H1 (cell line): ENCODE measurements around the gene HYLS1. TPM values are rescaled to one million over a fixed set of nuclear protein-coding genes. Genes with fewer than 3 reads are reported as not detected.

Source experiments
- CTCF ChIA-PET: fragments of 300-600 bp; sonication (Branson Sonifier 250); formaldehyde crosslinking; loops from one replicate; lab custom pipeline; 2021; ENCODE audit not compliant: partially characterized antibody; lab: Charles Lee
- POLR2A ChIA-PET: fragments of 300-600 bp; sonication (Branson Sonifier 250); formaldehyde crosslinking; loops from one replicate; lab custom pipeline; 2021; ENCODE audit warnings: inconsistent platforms; ENCODE audit not compliant: partially characterized antibody; lab: Charles Lee
- DNase-seq, 2 experiments: peaks; one replicate each; pipeline versions ENCODE4 v3.0.0 to v3.0.0-alpha.2; 2010 to 2022; ENCODE audit warnings: low spot score in 2 of 2, low read depth in 1 of 2, mixed read lengths in 1 of 2
- FAIRE-seq: peaks from 2 replicates; lab custom pipeline; 2011; peaks lifted over from hg19 to GRCh38; lab: Jason Lieb, UNC
- H2AFZ ChIP-seq: 2 replicates; pipeline ENCODE4 v1.8.1; 2012; ENCODE audit warnings: low read length, inconsistent platforms
- H2AK5ac ChIP-seq: 2 replicates; pipeline ENCODE4 v1.6.1; 2013; ENCODE audit warnings: low read depth, low read length
- H2BK120ac ChIP-seq: replicated peaks from 2 replicates; pipeline ENCODE3; 2013; ENCODE audit warnings: low read depth, low read length, inconsistent platforms
- H2BK12ac ChIP-seq: 2 replicates; pipeline ENCODE4 v1.6.1; 2013; ENCODE audit warnings: low read depth, low read length
- H2BK15ac ChIP-seq: 2 replicates; pipeline ENCODE4 v1.6.1; 2013; ENCODE audit warnings: low read length
- H2BK20ac ChIP-seq: 2 replicates; pipeline ENCODE4 v1.6.1; 2013; ENCODE audit warnings: low read length
- H2BK5ac ChIP-seq: 2 replicates; pipeline ENCODE4 v1.6.1; 2013; ENCODE audit warnings: low read depth, low read length
- H3K14ac ChIP-seq: 2 replicates; pipeline ENCODE4 v1.6.1; 2013; ENCODE audit warnings: inconsistent platforms; ENCODE audit not compliant: insufficient read length
- H3K18ac ChIP-seq: 2 replicates; pipeline ENCODE4 v1.6.1; 2013; ENCODE audit warnings: low read length; ENCODE audit errors: extremely low read depth
- H3K23ac ChIP-seq: 2 replicates; pipeline ENCODE4 v1.6.1; 2013; ENCODE audit warnings: inconsistent platforms; ENCODE audit not compliant: insufficient read length
- H3K23me2 ChIP-seq: 2 replicates; pipeline ENCODE4 v1.6.1; 2013; ENCODE audit warnings: low read depth, low read length
- H3K27ac ChIP-seq: 2 replicates; pipeline ENCODE4 v1.6.1; 2011; ENCODE audit warnings: low read depth, low read length, inconsistent platforms
- H3K27me3 ChIP-seq, 4 experiments: replicated peaks in 1 of 4; 1 replicate in 1 of 4; 2 replicates in 3 of 4; pipeline versions ENCODE4 v1.6.1 to v1.8.1; 2011 to 2013; ENCODE audit warnings: low read length in 3 of 4, mild to moderate bottlenecking in 3 of 4, inconsistent platforms in 2 of 4, mixed read lengths in 2 of 4, moderate library complexity in 1 of 4; ENCODE audit not compliant: control insufficient read depth in 3 of 4, insufficient read depth in 3 of 4; ENCODE audit errors: extremely low read depth in 1 of 4
- H3K36me3 ChIP-seq, 4 experiments: 2 replicates each; pipeline versions ENCODE4 v1.6.1 to v1.8.1; 2011 to 2013; ENCODE audit warnings: mild to moderate bottlenecking in 4 of 4, low read length in 3 of 4, moderate library complexity in 2 of 4, control low read depth in 1 of 4, inconsistent platforms in 1 of 4; ENCODE audit not compliant: insufficient read depth in 4 of 4, control insufficient read depth in 2 of 4
- H3K4ac ChIP-seq: replicated peaks from 2 replicates; pipeline ENCODE3; 2013; ENCODE audit warnings: low read length, low read depth, mixed read lengths, inconsistent platforms; ENCODE audit not compliant: insufficient read length
- H3K4me1 ChIP-seq, 4 experiments: replicated peaks in 1 of 4; 1 replicate in 1 of 4; 2 replicates in 3 of 4; pipeline versions ENCODE4 v1.6.1 to v1.8.1; 2011 to 2013; ENCODE audit warnings: low read length in 3 of 4, inconsistent platforms in 2 of 4, mixed read lengths in 1 of 4; ENCODE audit not compliant: insufficient read depth in 4 of 4, control insufficient read depth in 3 of 4
- H3K4me2 ChIP-seq, 2 experiments: 2 replicates each; pipeline versions ENCODE4 v1.6.1 to v1.8.1; 2011 to 2013; ENCODE audit warnings: low read depth in 2 of 2, low read length in 2 of 2, control low read depth in 1 of 2, inconsistent platforms in 1 of 2, mild to moderate bottlenecking in 1 of 2; ENCODE audit not compliant: insufficient read depth in 1 of 2
- H3K4me3 ChIP-seq, 4 experiments: fragments of 200-600, 300-600 bp in 1 of 4; sonication (generic), shearing (Covaris generic), sonication (Bioruptor Twin) in 1 of 4; 2 replicates each; pipeline versions ENCODE4 v1.5.1 to v1.8.1; 2011 to 2016; ENCODE audit warnings: low read length in 4 of 4, low read depth in 3 of 4, control low read depth in 2 of 4, inconsistent platforms in 2 of 4, mild to moderate bottlenecking in 2 of 4, mixed read lengths in 1 of 4, moderate library complexity in 1 of 4; ENCODE audit not compliant: insufficient read depth in 2 of 4; ENCODE audit errors: extremely low read depth in 1 of 4
- H3K56ac ChIP-seq: replicated peaks from 2 replicates; pipeline ENCODE3; 2013; ENCODE audit warnings: low read depth, mild to moderate bottlenecking, mixed read lengths, low read length, inconsistent platforms; ENCODE audit not compliant: insufficient read length
- H3K79me1 ChIP-seq: 2 replicates; pipeline ENCODE4 v1.6.1; 2013; ENCODE audit warnings: low read depth, low read length, control low read depth
- H3K79me2 ChIP-seq, 2 experiments: 2 replicates each; pipeline versions ENCODE4 v1.6.1 to v1.8.1; 2012 to 2013; ENCODE audit warnings: low read length in 2 of 2, mild to moderate bottlenecking in 2 of 2, inconsistent platforms in 1 of 2; ENCODE audit not compliant: insufficient read depth in 2 of 2, control insufficient read depth in 1 of 2
- H3K9ac ChIP-seq, 4 experiments: replicated peaks in 1 of 4; 1 replicate in 1 of 4; 2 replicates in 3 of 4; pipeline versions ENCODE4 v1.6.1 to v1.8.1; 2011 to 2013; ENCODE audit warnings: low read depth in 3 of 4, low read length in 3 of 4, control low read depth in 2 of 4, mild to moderate bottlenecking in 2 of 4, moderate library complexity in 2 of 4, inconsistent platforms in 1 of 4; ENCODE audit errors: extremely low read depth in 1 of 4
- H3K9me3 ChIP-seq, 2 experiments: 2 replicates each; pipeline versions ENCODE4 v1.6.1 to v1.8.1; 2012 to 2013; ENCODE audit warnings: mild to moderate bottlenecking in 2 of 2, moderate library complexity in 2 of 2, control low read depth in 1 of 2, inconsistent platforms in 1 of 2, low read depth in 1 of 2, low read length in 1 of 2, mixed read lengths in 1 of 2; ENCODE audit not compliant: insufficient read depth in 2 of 2
- H4K20me1 ChIP-seq, 2 experiments: replicated peaks in 1 of 2; 2 replicates each; pipeline versions ENCODE3 to v1.8.1; 2011 to 2013; ENCODE audit warnings: inconsistent platforms in 2 of 2, low read length in 2 of 2, mild to moderate bottlenecking in 1 of 2; ENCODE audit not compliant: insufficient read depth in 2 of 2, control insufficient read depth in 1 of 2
- H4K5ac ChIP-seq: 2 replicates; pipeline ENCODE4 v1.6.1; 2013; ENCODE audit warnings: low read length, low read depth, mixed read lengths, inconsistent platforms; ENCODE audit not compliant: insufficient read length
- H4K8ac ChIP-seq: 2 replicates; pipeline ENCODE4 v1.8.0; 2013; ENCODE audit warnings: mild to moderate bottlenecking, moderate library complexity, low read length, inconsistent platforms; ENCODE audit not compliant: insufficient read depth; ENCODE audit errors: extremely low read depth
- H4K91ac ChIP-seq: replicated peaks from 2 replicates; pipeline ENCODE3; 2013; ENCODE audit warnings: low read length, mixed read lengths, inconsistent platforms; ENCODE audit not compliant: insufficient read length
- BCL11A ChIP-seq, 2 experiments: IDR thresholded peaks; one replicate each; pipeline ENCODE4 v1.6.1; 2011; ENCODE audit warnings: low read depth in 2 of 2, low read length in 2 of 2, mild to moderate bottlenecking in 2 of 2
- CTCF ChIP-seq, 3 experiments: IDR thresholded peaks; 1 replicate in 2 of 3; 2 replicates in 1 of 3; pipeline versions ENCODE4 v1.5.1 to v1.6.1; 2011; ENCODE audit warnings: low read length in 3 of 3, mild to moderate bottlenecking in 3 of 3, inconsistent platforms in 2 of 3, low read depth in 1 of 3, moderate library complexity in 1 of 3; ENCODE audit not compliant: insufficient read depth in 1 of 3; ENCODE audit errors: control extremely low read depth in 1 of 3
- E2F6 ChIP-seq: IDR thresholded peaks from 2 replicates; pipeline ENCODE4 v1.6.1; 2012; ENCODE audit warnings: inconsistent platforms
- EP300 ChIP-seq, 2 experiments: IDR thresholded peaks; 1 replicate in 1 of 2; 2 replicates in 1 of 2; pipeline ENCODE4 v1.6.1; 2011 to 2012; ENCODE audit warnings: low read depth in 2 of 2, low read length in 2 of 2, mild to moderate bottlenecking in 2 of 2, borderline replicate concordance in 1 of 2, inconsistent platforms in 1 of 2, moderate library complexity in 1 of 2
- FOSL1 ChIP-seq: IDR thresholded peaks from 2 replicates; pipeline ENCODE4 v1.6.1; 2011; ENCODE audit warnings: mild to moderate bottlenecking, low read depth, low read length, moderate library complexity; ENCODE audit not compliant: insufficient read depth
- HDAC6 ChIP-seq: IDR thresholded peaks from one replicate; pipeline ENCODE4 v1.7.1; 2012; ENCODE audit warnings: low read depth, mild to moderate bottlenecking, inconsistent platforms, low read length, moderate library complexity
- MAX ChIP-seq: IDR thresholded peaks from 2 replicates; pipeline ENCODE4 v1.6.1; 2012; ENCODE audit warnings: inconsistent platforms
- SIRT6 ChIP-seq: IDR thresholded peaks from one replicate; pipeline ENCODE4 v1.7.1; 2012; ENCODE audit warnings: low read length, inconsistent platforms
- TBP ChIP-seq: IDR thresholded peaks from 2 replicates; pipeline ENCODE4 v1.6.1; 2011; ENCODE audit warnings: low read depth, low read length, improper control_type of control experiment
- WGBS, 2 experiments: shearing (Covaris generic) in 1 of 2; methylation state at CpG; one replicate each; pipeline versions ENCODE4 v1.1.6 to v1.1.7; 2013 to 2015; ENCODE audit warnings: low lambda C conversion rate in 2 of 2, mixed read lengths in 2 of 2, inconsistent platforms in 1 of 2, low coverage in 1 of 2, missing lambda C conversion rate in 1 of 2; ENCODE audit not compliant: insufficient replicate concordance in 2 of 2, insufficient coverage in 1 of 2, insufficient read length in 1 of 2; ENCODE audit errors: extremely low coverage in 1 of 2, missing lambda C conversion rate in 1 of 2; 5-methylcytosine and 5-hydroxymethylcytosine counted together
- polyA plus RNA-seq, 7 experiments: library from polyadenylated mRNA; depleted of rRNA in 3 of 7; stranded (reverse) in 5 of 7; unstranded in 2 of 7; fragments of >200 nt in 5 of 7; fragments of 200-250 nt in 2 of 7; gene quantifications; 1 replicate in 5 of 7; 2 replicates in 1 of 7; 4 replicates in 1 of 7; pipeline versions ENCODE4 v1.2.1 to v1.2.3, GENCODE V29; 2011 to 2013; ENCODE audit warnings: missing spikeins in 2 of 7, mixed read lengths in 2 of 7
- total RNA-seq: library from RNA; stranded (reverse); fragmentation: NEBNext Ultra II Directional; extraction: Animal tissue kit (Norgen Biotek cat#: 25700); gene quantifications from 2 replicates; pipeline ENCODE4 v1.2.1, GENCODE V29; 2021

The HYLS1 gene
- total and polyA plus RNA-seq, 2 of the 8 experiments (the other 6 are each of a cell fraction or from before 2014, with no cell fraction given): 5.1 to 11.6 TPM

- Histone ChIP-seq H2AFZ (no peak overlapping the region; the same call in 1 of the 2 replicates), H2BK15ac (no peak overlapping the region), H3K4me1 (peaks cover 0 to 4% (median 0%) of the 10 kb centered on the region in 4 experiments; a peak in 2 of 7 replicates), H3K27me3 (peaks cover 3 to 18% (median 12%) of the 10 kb centered on the region in 4 experiments), H3K79me2 (peaks cover 0 to 22% of the 10 kb centered on the region in 2 experiments; a peak in 2 of 4 replicates), H4K20me1 (no peaks in the 10 kb centered on the region), H4K8ac (peak overlapping the region; percentile 90), H2BK5ac (no peak overlapping the region), H3K4me3 (peak overlapping the region; percentile 14 to 91 (median 20); a peak in 5 of 8 replicates), H4K5ac (no peak overlapping the region), H3K18ac (peak overlapping the region; percentile 88), H4K91ac (no peak overlapping the region), H3K4me2 (peak overlapping the region; percentile 98 to 99), H2BK12ac (no peak overlapping the region; the same call in 1 of the 2 replicates), H2BK20ac (no peak overlapping the region), H3K23me2 (peaks cover 7% of the 10 kb centered on the region), H3K36me3 (peaks cover 0 to 11% (median 3%) of the 10 kb centered on the region in 4 experiments; a peak in 6 of 8 replicates), H3K9me3 (no peaks in the 10 kb centered on the region), H3K56ac (no peak overlapping the region), H3K79me1 (no peaks in the 10 kb centered on the region), H3K27ac (no peak overlapping the region), H2BK120ac (no peak overlapping the region), H3K4ac (no peak overlapping the region), H2AK5ac (no peak overlapping the region), H3K14ac (no peak overlapping the region), H3K9ac (no peak overlapping the region), H3K23ac (no peak overlapping the region)
- 68% methylated on average over 10 of the region's 11 CpGs; no CpG with 5 or more reads in 1 of the 2 experiments for WGBS, 2 experiments
- POLR2A ChIA-PET: no interaction called here
- FAIRE-seq (no peak), DNase-seq (no peak)
- CTCF ChIA-PET: interaction anchor here (1.5 kb wide), 1 partner anchor 17 kb away, joined by 3 read pairs; no protein-coding TSS in a partner anchor
- no peak for TF ChIP-seq SIRT6
- TF ChIP-seq TBP: no peak
- TF ChIP-seq E2F6: peak; percentile 32; the same call in 1 of the 2 replicates
- no peak for TF ChIP-seq FOSL1
- no peak for TF ChIP-seq CTCF (IDR thresholded peaks at IDR 0.05; ENCODE audit: control extremely low read depth in 1 of 3, insufficient read depth in 1 of 3, low read depth in 1 of 3, low read length in 3 of 3)
- no peak for TF ChIP-seq EP300 (IDR thresholded peaks at IDR 0.05; ENCODE audit: borderline replicate concordance in 1 of 2, low read depth in 2 of 2, low read length in 2 of 2)
- TF ChIP-seq MAX: no peak
- no peak for TF ChIP-seq BCL11A (IDR thresholded peaks at IDR 0.05; ENCODE audit: low read depth in 2 of 2, low read length in 2 of 2)
- no peak for TF ChIP-seq HDAC6
These were observed 17.2 kb downstream of the HYLS1 start for GRCh38 chr11:125904678-125905077.
